HUES48 (cell line): Measurements from ENCODE around the gene COA7.
"Not testable (repeated sequence)": the region's sequence is repeated elsewhere in the genome, so short reads cannot be mapped to it uniquely, and the experiment has no call there.

Source experiments
- H3K27ac ChIP-seq: one replicate; pipeline ENCODE4 v1.7.0; 2013; ENCODE audit warnings: low read depth, low read length, inconsistent platforms
- H3K27me3 ChIP-seq: 2 replicates; pipeline ENCODE4 v1.6.1; 2013; ENCODE audit warnings: mild to moderate bottlenecking, low read length; ENCODE audit not compliant: control insufficient read depth, insufficient read depth
- H3K36me3 ChIP-seq: 2 replicates; pipeline ENCODE4 v1.6.1; 2013; ENCODE audit warnings: low read length; ENCODE audit not compliant: control insufficient read depth, insufficient read depth
- H3K4me1 ChIP-seq: 2 replicates; pipeline ENCODE4 v1.6.1; 2013; ENCODE audit warnings: mild to moderate bottlenecking, low read length; ENCODE audit not compliant: control insufficient read depth, insufficient read depth
- H3K4me3 ChIP-seq: 2 replicates; pipeline ENCODE4 v1.5.1; 2013; ENCODE audit warnings: mild to moderate bottlenecking, low read depth, low read length
- H3K9ac ChIP-seq: 2 replicates; pipeline ENCODE4 v1.6.1; 2013; ENCODE audit warnings: mild to moderate bottlenecking, low read depth, low read length, moderate library complexity
- H3K9me3 ChIP-seq: 2 replicates; pipeline ENCODE4 v1.6.1; 2013; ENCODE audit warnings: low read length; ENCODE audit not compliant: control insufficient read depth, insufficient read depth

The COA7 gene

GRCh38 chr1:52702886-52703787 is 5.0 kb upstream of the COA7 start:
- H3K27ac ChIP-seq = peak overlapping the region; percentile 21
- peak overlapping the region; percentile 64; the same call in 1 of the 2 replicates for H3K9ac ChIP-seq
- no peaks in the 10 kb centered on the region for H3K27me3 ChIP-seq
- no peaks in the 10 kb centered on the region for H3K9me3 ChIP-seq
- H3K4me1 ChIP-seq = peaks cover 9% of the 10 kb centered on the region
- peak overlapping the region; percentile 86 for H3K4me3 ChIP-seq
- no peaks in the 10 kb centered on the region for H3K36me3 ChIP-seq

- Histone ChIP-seq H3K4me1 (peaks cover 10% of the 10 kb centered on the region), H3K9ac (no peak overlapping the region)
These were observed 2.5 kb downstream of the COA7 start for GRCh38 chr1:52695627-52696026.

DNA sequence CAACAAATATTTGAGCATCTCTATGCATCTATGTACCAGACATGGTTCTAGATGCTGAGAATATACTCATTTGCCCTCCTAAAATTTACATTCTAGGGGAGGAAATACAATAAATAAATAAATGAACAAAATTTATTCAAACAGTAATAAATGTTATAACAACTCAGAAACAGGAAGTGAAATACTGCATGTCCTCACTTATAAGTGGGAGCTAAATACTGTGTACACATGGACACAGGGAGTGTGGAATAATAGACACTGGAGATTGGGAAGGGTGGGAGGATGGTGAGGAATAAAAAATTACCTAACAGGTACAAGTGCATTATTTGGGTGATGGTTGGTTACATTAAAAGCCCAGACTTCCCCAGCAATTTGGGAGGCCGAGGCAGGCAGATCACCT is 4.3 kb downstream of the COA7 start:
- Histone ChIP-seq H3K9ac (no peak overlapping the region), H3K4me3 (no peak overlapping the region), H3K9me3 (no peaks in the 10 kb centered on the region), H3K36me3 (peaks cover 40% of the 10 kb centered on the region), H3K27me3 (no peaks in the 10 kb centered on the region), H3K27ac (no peak overlapping the region), H3K4me1 (peaks cover 10% of the 10 kb centered on the region)

More at GRCh38 chr1:52695627-52696026, 2.5 kb downstream of the COA7 start:
- peaks cover 31% of the 10 kb centered on the region for H3K36me3 ChIP-seq
- H3K27ac ChIP-seq = no peak overlapping the region
- no peaks in the 10 kb centered on the region for H3K27me3 ChIP-seq
- H3K4me3 ChIP-seq = no peak overlapping the region
- H3K9me3 ChIP-seq = no peaks in the 10 kb centered on the region

GRCh38 chr1:52693351-52693750 is 4.8 kb downstream of the COA7 start:
- not testable (repeated sequence) for H3K9me3 ChIP-seq, H3K4me1 ChIP-seq, H3K4me3 ChIP-seq, H3K27ac ChIP-seq, H3K9ac ChIP-seq, H3K27me3 ChIP-seq
- peaks cover 45% of the 10 kb centered on the region for H3K36me3 ChIP-seq

GRCh38 chr1:52692697-52693096 is 5.5 kb downstream of the COA7 start:
- Histone ChIP-seq H3K27ac (no peak overlapping the region), H3K9me3 (no peaks in the 10 kb centered on the region), H3K4me1 (peaks cover 5% of the 10 kb centered on the region; the same call in 1 of the 2 replicates), H3K4me3 (no peak overlapping the region), H3K9ac (no peak overlapping the region), H3K27me3 (no peaks in the 10 kb centered on the region), H3K36me3 (peaks cover 51% of the 10 kb centered on the region)

DNA sequence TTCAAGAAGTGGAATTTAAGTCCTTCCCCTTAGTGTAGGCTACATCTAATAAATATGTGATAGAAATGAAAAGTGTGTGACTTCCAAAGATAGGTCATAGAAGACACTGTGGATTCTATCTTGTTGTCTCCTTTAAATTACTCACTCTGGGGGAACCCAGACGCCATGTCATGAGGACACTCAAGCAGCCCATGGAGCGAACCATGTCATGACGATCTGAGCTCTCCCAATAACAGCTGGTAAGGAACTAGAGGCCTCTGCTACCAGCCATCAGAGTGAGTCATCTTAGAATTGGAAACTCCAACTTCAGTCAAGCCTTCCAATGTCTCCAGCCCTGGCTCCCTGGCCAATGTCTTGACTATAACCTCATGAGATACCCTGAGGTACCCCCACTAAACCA is 6.3 kb downstream of the COA7 start:
- no peak overlapping the region for H3K9ac ChIP-seq
- no peak overlapping the region for H3K27ac ChIP-seq
- no peak overlapping the region for H3K4me3 ChIP-seq
- peaks cover 60% of the 10 kb centered on the region for H3K36me3 ChIP-seq
- no peaks in the 10 kb centered on the region for H3K9me3 ChIP-seq
- no peaks in the 10 kb centered on the region for H3K27me3 ChIP-seq
- no peaks in the 10 kb centered on the region for H3K4me1 ChIP-seq

DNA sequence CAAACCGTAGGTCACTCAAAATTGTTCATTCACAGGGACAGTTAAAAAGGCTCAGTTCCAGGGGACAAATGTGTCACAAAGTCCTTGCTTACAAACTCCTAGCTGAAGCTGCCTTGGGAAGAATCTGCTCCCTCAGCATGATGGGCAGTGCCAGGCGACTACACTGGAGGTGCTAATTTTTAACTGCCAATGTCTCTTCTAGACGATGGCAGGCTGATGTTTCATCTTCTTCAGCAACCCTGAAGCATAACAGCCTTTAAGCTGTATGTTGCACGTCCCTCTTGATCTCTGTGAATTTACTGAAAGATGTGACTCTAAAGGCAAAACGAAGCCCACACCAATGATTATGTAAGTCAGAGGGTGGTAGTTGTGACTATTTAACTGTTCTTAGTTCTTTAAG is 11.3 kb downstream of the COA7 start:
- Histone ChIP-seq H3K27me3 (no peaks in the 10 kb centered on the region), H3K36me3 (peaks cover 58% of the 10 kb centered on the region), H3K27ac (no peak overlapping the region), H3K9me3 (no peaks in the 10 kb centered on the region), H3K9ac (no peak overlapping the region), H3K4me1 (no peaks in the 10 kb centered on the region), H3K4me3 (no peak overlapping the region)

GRCh38 chr1:52686261-52686751 is 11.8 kb downstream of the COA7 start:
- H3K27ac ChIP-seq, H3K9me3 ChIP-seq, H3K4me3 ChIP-seq, H3K9ac ChIP-seq, H3K4me1 ChIP-seq, H3K27me3 ChIP-seq: not testable (repeated sequence)
- H3K36me3 ChIP-seq = peaks cover 54% of the 10 kb centered on the region

DNA sequence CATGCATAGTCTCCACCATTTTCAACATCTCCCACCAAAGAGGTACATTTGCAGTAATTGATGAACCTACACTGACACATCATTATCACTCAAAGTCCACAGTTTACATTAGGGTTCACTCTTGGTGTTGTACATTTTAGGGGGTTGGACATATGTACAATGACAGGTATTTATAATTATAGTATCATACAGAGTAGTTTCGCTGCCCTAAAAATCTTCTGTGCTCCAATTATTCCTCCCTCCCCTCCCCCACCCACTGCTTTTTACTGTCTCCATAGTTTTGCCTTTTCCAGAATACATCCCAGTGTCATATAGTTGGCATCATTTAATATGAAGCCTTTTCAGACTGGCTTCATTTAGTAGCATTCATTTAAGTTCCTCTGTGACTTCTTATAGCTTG is 13.6 kb downstream of the COA7 start:
- Histone ChIP-seq H3K36me3 (peaks cover 39% of the 10 kb centered on the region), H3K4me1 (peaks cover 1% of the 10 kb centered on the region; the same call in 1 of the 2 replicates), H3K27me3 (no peaks in the 10 kb centered on the region), H3K9ac (no peak overlapping the region), H3K27ac (no peak overlapping the region), H3K4me3 (no peak overlapping the region), H3K9me3 (no peaks in the 10 kb centered on the region)

GRCh38 chr1:52683367-52683940 is 14.7 kb downstream of the COA7 start:
- no peak overlapping the region for H3K27ac ChIP-seq
- peaks cover 12% of the 10 kb centered on the region; the same call in 1 of the 2 replicates for H3K4me1 ChIP-seq
- no peaks in the 10 kb centered on the region for H3K27me3 ChIP-seq
- no peak overlapping the region for H3K9ac ChIP-seq
- H3K9me3 ChIP-seq = no peaks in the 10 kb centered on the region
- H3K36me3 ChIP-seq = peaks cover 35% of the 10 kb centered on the region
- H3K4me3 ChIP-seq = no peak overlapping the region

DNA sequence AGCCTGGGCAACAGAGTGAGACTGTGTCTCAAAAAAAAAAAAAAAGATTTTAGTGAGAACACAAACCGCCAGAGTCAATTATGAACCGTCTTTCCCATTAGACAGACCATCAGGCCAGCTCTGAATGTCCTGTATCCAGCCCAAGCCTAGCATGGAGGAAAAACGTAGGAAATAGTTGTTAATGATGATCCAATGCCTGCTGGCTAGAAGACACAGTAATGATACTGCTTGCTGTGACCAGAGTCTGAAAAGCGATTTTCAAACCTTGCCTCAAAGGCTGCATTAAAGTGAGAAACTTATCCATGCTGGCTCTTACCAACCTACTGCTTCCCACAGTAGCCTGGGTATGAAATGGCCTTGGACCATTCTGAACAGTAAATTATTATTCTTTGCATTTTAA is 17.0 kb downstream of the COA7 start:
- Histone ChIP-seq H3K36me3 (peaks cover 15% of the 10 kb centered on the region), H3K27ac (no peak overlapping the region), H3K9ac (no peak overlapping the region), H3K27me3 (no peaks in the 10 kb centered on the region), H3K4me1 (peaks cover 12% of the 10 kb centered on the region; the same call in 1 of the 2 replicates), H3K9me3 (no peaks in the 10 kb centered on the region), H3K4me3 (no peak overlapping the region)
